GM12874 (cell line): ENCODE results near the gene MAP4.

Source experiments
- CTCF ChIP-seq: IDR thresholded peaks from 2 replicates; pipeline ENCODE4 v1.5.1; 2011; ENCODE audit warnings: low read depth, mild to moderate bottlenecking, control low read depth, low read length, moderate library complexity; ENCODE audit not compliant: insufficient read depth

Gene MAP4

GRCh38 chr3:47874913-47875312 lies 141.3 kb downstream of the MAP4 start:
- no peak for TF ChIP-seq CTCF

GRCh38 chr3:47874438-47874837 lies 141.8 kb downstream of the MAP4 start:
- no peak for TF ChIP-seq CTCF

GRCh38 chr3:47872916-47873315 lies 143.3 kb downstream of the MAP4 start:
- no peak for TF ChIP-seq CTCF

GRCh38 chr3:47871389-47871788 lies 144.8 kb downstream of the MAP4 start:
- no peak for TF ChIP-seq CTCF

- TF ChIP-seq CTCF = no peak
Measured at GRCh38 chr3:47870702-47871260, 145.4 kb downstream of the MAP4 start.

GRCh38 chr3:47870156-47870555 lies 146.1 kb downstream of the MAP4 start:
- TF ChIP-seq CTCF = no peak

- TF ChIP-seq CTCF = no peak
Measured at GRCh38 chr3:47868306-47868705, 147.9 kb downstream of the MAP4 start.
